AG04450 (cell line): ENCODE measurements around the gene OSR1. TPM values are rescaled to one million over a fixed set of nuclear protein-coding genes. Genes with fewer than 3 reads are reported as not detected.

Experiments
- CTCF ChIA-PET: fragments of 300-600, 350-600 bp; formaldehyde crosslinking; extraction: SDS; loops from one replicate; lab custom pipeline; 2022; ENCODE audit warnings: antibody characterized with exemption, inconsistent platforms; lab: Charles Lee
- POLR2A ChIA-PET: fragments of 350-600 bp; formaldehyde crosslinking; extraction: SDS; loops from one replicate; lab custom pipeline; 2021; ENCODE audit warnings: antibody characterized with exemption, inconsistent platforms; lab: Yijun Ruan, JAX
- DNase-seq: peaks from one replicate; pipeline ENCODE4 v3.0.0-alpha.2; 2011; ENCODE audit warnings: low read depth, low spot score
- H3K27ac ChIP-seq: one replicate; pipeline ENCODE4 v1.5.1; 2012; ENCODE audit warnings: low read depth, low read length, control low read depth
- H3K27me3 ChIP-seq: one replicate; pipeline ENCODE4 v1.6.0; 2012; ENCODE audit warnings: low read length; ENCODE audit not compliant: control insufficient read depth, insufficient read depth
- H3K4me3 ChIP-seq: 2 replicates; pipeline ENCODE4 v1.5.1; 2011; ENCODE audit warnings: mild to moderate bottlenecking, low read depth, low read length, control low read depth
- H3K9me3 ChIP-seq: 2 replicates; pipeline ENCODE4 v1.5.1; 2012; ENCODE audit warnings: low read length; ENCODE audit not compliant: control insufficient read depth, insufficient read depth
- polyA plus RNA-seq: library from polyadenylated mRNA; depleted of rRNA; stranded (reverse); fragments of >200 nt; gene quantifications from 2 replicates; pipeline ENCODE4 v1.2.3, GENCODE V29; 2011
- TF ChIP-seq, protein P1 (sequence below): IDR thresholded peaks from 2 replicates; pipeline ENCODE4 v1.5.1; 2011; ENCODE audit warnings: low read depth, low read length, control low read depth, inconsistent platforms

The OSR1 gene
- polyA plus RNA-seq, 1 experiment = 14.0 TPM

DNA sequence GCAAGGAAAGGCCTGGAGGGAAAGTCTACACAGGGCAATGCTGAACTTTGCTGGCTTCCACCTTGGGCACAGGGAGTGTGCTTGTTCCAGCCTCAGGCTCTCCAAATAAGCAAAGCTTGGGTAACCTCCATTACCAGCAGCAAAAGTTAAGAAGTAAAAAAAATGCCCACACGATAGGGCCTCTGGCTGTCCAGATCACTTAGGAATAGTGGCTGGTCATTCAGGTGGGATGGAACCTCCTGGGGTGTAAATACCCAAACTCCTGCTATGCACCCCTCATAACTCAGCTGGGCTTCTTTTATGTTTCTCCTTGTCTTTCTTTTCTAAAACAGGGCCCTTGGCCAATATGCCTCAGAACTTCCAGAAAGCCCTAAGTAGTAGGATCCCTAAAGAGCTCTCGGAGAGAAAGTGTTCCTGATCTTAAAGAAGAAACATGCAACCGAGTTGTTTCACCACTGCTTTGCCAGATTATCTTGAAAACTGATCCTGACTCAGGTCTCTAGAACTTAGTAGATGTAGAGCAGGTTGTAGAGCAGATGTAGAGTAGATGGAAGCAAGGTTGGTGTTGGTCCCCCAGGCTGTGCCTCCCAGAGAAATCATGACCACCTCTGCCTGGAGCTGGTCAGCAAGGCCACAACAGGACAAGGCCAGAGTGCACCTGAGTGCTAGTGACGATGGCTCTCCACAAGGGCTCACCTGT lies 2.0 kb upstream of the OSR1 start:
- H3K27ac ChIP-seq = no peak overlapping the region
- no peak overlapping the region for H3K4me3 ChIP-seq
- peaks cover 3% of the 10 kb centered on the region for H3K27me3 ChIP-seq
- ChIA-PET POLR2A (no interaction called here), CTCF (interaction anchor here (0.9 to 4.2 kb wide), 6 partner anchors 388 to 842 kb away, joined by 3 to 20 read pairs (median 6); no protein-coding TSS in a partner anchor)
- no peak for DNase-seq
- TF ChIP-seq, protein P1, sequence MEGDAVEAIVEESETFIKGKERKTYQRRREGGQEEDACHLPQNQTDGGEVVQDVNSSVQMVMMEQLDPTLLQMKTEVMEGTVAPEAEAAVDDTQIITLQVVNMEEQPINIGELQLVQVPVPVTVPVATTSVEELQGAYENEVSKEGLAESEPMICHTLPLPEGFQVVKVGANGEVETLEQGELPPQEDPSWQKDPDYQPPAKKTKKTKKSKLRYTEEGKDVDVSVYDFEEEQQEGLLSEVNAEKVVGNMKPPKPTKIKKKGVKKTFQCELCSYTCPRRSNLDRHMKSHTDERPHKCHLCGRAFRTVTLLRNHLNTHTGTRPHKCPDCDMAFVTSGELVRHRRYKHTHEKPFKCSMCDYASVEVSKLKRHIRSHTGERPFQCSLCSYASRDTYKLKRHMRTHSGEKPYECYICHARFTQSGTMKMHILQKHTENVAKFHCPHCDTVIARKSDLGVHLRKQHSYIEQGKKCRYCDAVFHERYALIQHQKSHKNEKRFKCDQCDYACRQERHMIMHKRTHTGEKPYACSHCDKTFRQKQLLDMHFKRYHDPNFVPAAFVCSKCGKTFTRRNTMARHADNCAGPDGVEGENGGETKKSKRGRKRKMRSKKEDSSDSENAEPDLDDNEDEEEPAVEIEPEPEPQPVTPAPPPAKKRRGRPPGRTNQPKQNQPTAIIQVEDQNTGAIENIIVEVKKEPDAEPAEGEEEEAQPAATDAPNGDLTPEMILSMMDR = no peak
- H3K9me3 ChIP-seq = peaks cover 6% of the 10 kb centered on the region; the same call in 1 of the 2 replicates

DNA sequence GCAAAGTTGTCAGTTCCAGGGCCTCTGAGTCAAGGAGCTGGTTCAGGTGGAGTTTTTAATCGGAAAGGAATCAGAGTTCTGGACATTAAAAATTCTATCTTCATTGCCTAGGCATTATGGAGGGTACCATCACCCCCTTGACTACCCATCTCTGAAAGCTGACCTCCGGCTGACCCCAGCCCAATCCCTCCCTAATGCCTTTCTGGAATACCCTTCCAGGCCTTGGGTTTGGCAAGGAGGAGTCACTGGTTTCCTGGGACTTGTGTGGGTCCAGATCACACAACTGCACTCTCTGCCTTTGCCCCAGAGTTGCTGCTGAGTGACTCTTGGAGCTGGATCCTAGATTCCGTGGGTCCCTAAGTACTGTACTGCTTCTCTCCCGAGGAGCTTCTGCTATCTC lies 1.0 kb upstream of the OSR1 start:
- H3K27me3 ChIP-seq = no peaks in the 10 kb centered on the region
- ChIA-PET CTCF (interaction anchor here (0.9 to 4.2 kb wide), 5 partner anchors 503 to 841 kb away, joined by 3 to 20 read pairs (median 9); no protein-coding TSS in a partner anchor), POLR2A (interaction anchor here (1.4 to 2.7 kb wide), 6 partner anchors 11 to 843 kb away, joined by 3 to 18 read pairs (median 7); no protein-coding TSS in a partner anchor)
- no peak for DNase-seq
- H3K4me3 ChIP-seq = no peak overlapping the region
- peaks cover 6% of the 10 kb centered on the region; the same call in 1 of the 2 replicates for H3K9me3 ChIP-seq
- TF ChIP-seq, protein P1 = no peak
- no peak overlapping the region for H3K27ac ChIP-seq

DNA sequence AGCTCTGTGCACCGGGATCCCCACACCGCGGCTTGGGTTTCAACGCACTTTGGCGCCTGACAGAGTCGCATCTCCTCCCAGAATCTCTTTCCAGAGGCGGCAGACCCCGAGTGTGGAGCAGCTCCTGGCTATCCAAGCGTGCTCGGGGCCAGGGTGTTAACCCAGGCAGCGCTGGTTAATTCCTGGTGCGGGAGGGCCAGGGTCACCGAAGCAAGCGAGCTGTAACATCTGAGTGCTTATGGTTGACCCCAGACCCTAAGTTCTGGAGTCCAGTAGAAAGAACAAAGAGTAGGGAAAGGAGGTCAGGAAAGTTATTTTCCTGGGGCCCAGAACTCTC lies 566 bp upstream of the OSR1 start:
- ChIA-PET POLR2A (interaction anchor here (0.8 to 2.7 kb wide), 17 partner anchors 11 to 843 kb away, joined by 3 to 18 read pairs (median 5); no protein-coding TSS in a partner anchor), CTCF (interaction anchor here (0.9 to 4.2 kb wide), 5 partner anchors 504 to 841 kb away, joined by 3 to 20 read pairs (median 3); no protein-coding TSS in a partner anchor)
- Histone ChIP-seq H3K4me3 (peak overlapping the region; percentile 61), H3K9me3 (peaks cover 6% of the 10 kb centered on the region; the same call in 1 of the 2 replicates), H3K27me3 (no peaks in the 10 kb centered on the region), H3K27ac (no peak overlapping the region)
- DNase-seq = no peak
- TF ChIP-seq, protein P1 = no peak

DNA sequence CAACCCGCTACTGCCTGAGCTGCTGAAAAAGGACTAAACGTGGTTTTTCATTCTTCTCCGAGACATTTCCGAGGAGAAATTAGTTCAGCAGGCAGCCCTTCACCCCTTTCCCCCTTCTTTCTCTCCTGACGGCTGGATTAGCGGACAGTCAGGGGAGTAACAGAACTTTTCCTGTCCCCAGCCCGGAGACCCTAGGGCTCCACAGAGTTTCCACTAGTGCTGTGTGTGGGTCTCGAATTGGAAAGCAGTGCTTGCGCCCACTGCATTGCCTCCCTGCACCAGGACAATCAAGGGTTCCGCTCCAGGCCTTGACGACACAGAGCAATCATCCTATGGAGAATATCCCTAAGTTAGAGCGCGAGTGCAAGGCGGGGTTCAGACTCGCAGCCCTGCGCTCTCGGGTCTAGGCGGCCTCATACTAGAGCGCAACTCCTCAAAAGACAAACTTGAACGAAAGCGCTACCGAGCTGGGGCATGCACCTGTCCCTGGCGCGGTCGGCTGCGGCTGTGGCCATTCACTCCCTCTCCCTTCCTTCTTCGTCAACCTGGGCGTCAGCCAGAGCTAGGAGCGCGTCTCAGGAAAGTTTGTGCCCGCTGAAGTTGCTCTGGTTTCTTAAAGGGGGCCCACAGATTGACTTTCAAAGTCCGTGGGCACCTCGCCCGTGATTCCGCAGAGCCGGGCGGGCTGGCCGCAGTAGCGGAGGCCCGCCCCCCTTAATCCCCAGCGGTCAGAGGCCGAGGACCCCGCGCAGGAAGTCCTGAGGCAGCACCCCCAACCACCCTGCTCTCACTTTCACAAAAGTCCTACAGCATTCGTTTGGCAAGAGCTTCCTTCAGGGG lies 801 bp downstream of the OSR1 start:
- POLR2A ChIA-PET = interaction anchor here (1.0 to 2.7 kb wide), 13 partner anchors 10 to 842 kb away, joined by 3 to 18 read pairs (median 5); no protein-coding TSS in a partner anchor
- peak overlapping the region; percentile 77 for H3K27ac ChIP-seq

More for the DNA sequence above, 801 bp downstream of the OSR1 start:
- H3K9me3 ChIP-seq = peaks cover 12% of the 10 kb centered on the region; the same call in 1 of the 2 replicates
- no peak for DNase-seq
- TF ChIP-seq, protein P1 = no peak
- no peaks in the 10 kb centered on the region for H3K27me3 ChIP-seq
- H3K4me3 ChIP-seq = peak overlapping the region; percentile 93
- CTCF ChIA-PET = interaction anchor here (0.7 to 4.2 kb wide), 7 partner anchors 9 to 837 kb away, joined by 3 to 20 read pairs (median 4); no protein-coding TSS in a partner anchor
